Activated effector memory CD4-positive, alpha-beta T cell treated with Interleukin-2 at 50 U/mL for 16 hours (primary cell): ENCODE results near the gene RNF145.
"Not testable (repeated sequence)": the region's sequence is repeated elsewhere in the genome, so short reads cannot be mapped to it uniquely, and the experiment has no call there.

Experiments
- DNase-seq: peaks from one replicate; pipeline ENCODE4 v3.0.0-alpha.2; 2020

The RNF145 gene

DNA sequence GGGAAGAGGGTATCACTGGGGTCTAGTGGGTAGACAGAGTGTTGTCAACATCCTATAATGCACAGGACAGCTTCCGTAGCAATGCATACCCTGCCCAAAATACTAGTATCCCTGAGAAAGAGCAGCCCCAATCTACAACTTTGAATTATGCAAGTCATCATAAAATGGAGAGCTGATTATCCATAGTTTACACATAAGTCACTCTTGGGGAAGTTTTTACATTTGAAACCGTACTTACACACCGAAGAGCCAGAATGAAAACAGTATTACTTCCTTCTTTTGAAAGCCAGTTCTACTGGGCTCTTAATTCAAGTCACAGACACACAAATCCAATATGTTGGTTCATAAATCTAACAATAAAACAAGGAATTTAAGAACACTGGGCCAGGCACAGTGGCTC is 21.6 kb downstream of the RNF145 start:
- DNase-seq = no peak

- DNase-seq = no peak
Measured at GRCh38 chr5:159186319-159186718, 23.0 kb downstream of the RNF145 start.

GRCh38 chr5:159185773-159186172 is 23.6 kb downstream of the RNF145 start:
- no peak for DNase-seq

- no peak for DNase-seq
Measured at GRCh38 chr5:159184858-159185381, 24.4 kb downstream of the RNF145 start.

DNA sequence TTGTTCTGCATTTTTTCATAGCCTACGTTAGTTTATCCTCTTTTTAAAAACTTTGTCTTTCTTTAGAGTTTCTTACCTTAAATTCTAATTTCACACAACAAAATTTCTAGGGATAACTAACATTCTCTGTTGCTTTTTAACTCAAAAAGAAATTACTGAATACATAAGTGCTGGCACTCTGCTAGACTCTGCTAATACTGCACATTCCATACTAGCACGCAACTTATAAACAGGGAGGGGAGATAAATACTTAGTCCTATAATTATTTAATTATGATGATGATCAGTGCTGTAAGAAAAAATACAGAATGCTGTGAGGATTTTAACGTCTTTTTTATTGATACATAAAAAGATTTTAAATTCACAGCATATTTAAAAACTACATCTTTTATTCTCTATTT is 25.1 kb downstream of the RNF145 start:
- no peak for DNase-seq

GRCh38 chr5:159183247-159183646 is 26.1 kb downstream of the RNF145 start:
- no peak for DNase-seq

DNA sequence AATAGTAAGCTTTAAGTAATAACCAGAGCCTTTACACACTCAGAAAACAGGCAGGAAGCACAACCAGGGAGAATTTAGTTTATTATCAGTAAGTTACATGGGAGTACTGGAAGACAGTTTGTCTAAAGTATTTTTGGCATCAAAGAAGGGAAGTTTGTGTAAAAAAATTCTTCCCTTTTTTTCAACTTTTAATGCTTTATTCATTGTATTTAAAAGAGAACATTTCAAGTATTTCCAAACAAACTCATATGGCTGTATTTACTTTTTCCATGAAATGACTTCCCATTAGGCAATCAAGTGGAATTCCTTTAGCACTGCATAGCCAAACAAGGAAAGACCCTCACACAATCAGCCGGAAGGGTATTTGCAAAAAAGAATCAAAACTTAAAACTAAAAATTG is 26.7 kb downstream of the RNF145 start:
- DNase-seq = no peak

DNA sequence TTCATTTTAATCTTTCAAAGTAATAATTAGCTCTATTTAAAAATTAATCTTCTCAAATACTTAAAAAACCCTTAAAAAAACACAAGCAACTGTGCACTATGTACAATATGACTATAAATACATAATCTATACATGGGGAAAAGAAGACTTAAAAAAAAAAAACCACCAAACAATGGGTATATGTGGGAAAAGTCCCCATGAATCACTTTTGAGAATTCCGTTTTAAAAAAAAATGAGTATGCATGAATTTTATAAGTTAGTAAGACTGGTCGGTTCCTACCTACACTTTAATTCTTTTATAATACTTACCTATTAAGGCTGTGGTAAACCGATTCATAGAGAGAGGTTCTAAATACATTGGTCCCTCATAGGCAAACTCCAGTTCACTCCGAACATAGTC is 27.7 kb downstream of the RNF145 start:
- DNase-seq = no peak

DNA sequence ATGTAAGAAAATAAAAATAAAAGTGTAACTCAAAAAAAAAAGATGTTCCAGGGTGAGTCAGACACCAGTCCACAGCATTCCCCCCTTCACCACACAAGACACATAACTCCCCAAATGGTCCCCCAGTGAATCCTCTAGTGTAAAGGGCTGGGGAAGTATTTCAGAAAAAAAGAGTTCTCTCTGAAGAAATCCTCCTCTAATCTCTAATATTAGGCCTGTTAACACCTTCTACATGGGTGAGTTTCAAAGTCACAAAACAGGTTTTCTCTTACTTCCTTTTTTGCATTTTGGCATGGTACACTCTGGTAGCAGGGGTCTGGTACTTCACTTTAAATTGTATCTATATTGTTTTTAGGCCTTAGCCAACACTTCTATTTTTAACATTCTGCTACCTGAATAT is 28.2 kb downstream of the RNF145 start:
- DNase-seq = no peak

DNA sequence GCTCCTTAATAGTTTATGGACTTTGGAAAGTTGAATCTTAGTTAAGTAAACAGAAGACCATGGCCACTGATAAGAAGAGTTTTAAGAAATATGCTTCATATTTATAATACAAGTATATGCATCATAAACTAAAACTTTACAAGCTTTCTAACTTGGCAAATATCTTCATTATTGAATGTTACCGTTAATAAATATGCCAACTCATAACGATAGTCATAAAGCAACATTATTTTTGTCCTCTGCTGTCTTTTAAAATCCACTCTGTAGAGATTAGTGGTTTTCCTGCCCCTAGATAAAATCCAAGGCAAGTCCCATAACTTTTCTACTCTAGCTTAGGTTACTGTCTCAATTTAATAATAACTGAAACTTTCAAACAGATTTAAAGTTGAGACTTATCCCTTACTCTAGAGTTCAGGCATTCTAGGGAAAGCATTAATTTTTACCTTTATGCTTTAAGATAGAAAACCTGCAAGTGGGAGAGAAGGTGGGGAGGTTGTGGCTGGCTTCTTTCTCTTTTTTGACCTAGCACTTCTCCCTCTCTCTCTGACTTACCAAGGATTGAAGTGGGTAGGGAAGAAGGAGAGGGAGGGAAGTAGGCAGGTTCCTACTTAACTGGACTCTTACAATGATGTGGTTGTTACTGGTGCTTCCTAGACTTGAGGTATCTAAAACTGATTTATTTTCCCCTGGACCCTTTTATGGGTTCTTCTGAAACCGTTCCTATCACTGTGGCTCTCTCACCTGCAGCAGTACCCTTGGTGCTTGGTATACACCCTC is 29.6 kb downstream of the RNF145 start:
- no peak for DNase-seq

GRCh38 chr5:159178978-159179377 is 30.4 kb downstream of the RNF145 start:
- DNase-seq = no peak

DNA sequence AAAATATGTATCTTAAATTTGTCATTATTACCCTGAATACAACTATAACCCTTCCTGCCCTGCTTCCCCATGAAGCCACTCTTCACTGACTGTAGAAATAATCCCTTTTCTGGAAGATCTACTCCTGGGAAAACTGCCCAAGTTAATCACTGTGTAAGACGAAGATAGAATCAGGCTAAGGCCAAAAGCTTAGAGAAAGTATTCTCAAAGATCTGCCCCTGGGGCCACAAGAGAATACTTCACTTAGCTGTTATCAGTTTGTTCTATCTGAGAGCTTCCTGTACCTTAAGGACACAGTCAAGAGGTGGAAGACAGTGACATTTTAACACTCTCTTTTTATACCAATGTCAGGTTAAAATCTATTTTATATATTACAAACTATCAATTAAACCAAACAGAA is 33.8 kb downstream of the RNF145 start:
- no peak for DNase-seq

GRCh38 chr5:159174511-159175168 is 34.7 kb downstream of the RNF145 start:
- no peak for DNase-seq

DNA sequence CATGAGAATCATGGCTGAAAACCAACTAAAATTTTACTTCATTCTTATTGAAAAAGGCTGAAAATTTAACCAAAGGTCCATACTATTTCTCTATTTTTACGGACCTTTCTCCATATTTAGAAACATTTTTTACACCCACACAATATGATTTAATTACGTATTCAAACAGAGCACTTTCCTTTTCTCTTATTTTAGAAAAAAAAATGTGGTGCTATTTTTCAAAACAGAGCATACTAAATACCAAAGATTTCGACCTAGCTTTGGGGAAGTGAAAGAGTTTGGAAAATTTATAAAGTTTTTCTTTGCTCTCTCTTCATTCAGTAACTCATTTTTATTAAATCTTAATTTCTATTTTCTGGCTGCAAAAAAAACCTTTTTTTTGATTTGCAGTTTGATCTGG is 38.1 kb downstream of the RNF145 start:
- DNase-seq = no peak

- no peak for DNase-seq
Measured at GRCh38 chr5:159170021-159170420, 39.3 kb downstream of the RNF145 start.

DNA sequence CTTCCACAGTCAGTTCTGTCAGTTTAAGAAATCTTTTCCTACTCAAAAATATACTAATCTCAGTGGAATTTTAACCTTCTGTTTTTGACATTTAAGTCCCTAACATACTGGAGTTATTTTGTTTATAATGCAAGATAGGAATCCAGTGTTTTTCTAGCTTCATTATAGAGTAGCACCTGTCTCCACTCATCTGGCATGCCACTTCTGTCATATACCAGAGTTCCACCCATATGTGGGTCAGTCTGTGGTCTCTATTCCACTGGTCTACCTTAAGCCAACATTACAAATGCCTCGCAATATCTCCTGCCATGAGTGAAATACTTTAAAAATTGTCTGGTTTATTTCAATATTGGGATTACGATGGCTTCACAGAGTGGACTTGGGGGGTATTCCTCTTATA is 42.9 kb downstream of the RNF145 start:
- DNase-seq = no peak

- no peak for DNase-seq
Measured at GRCh38 chr5:159163701-159164046, 45.7 kb downstream of the RNF145 start.

GRCh38 chr5:159163027-159163700 is 46.2 kb downstream of the RNF145 start:
- DNase-seq = no peak

DNA sequence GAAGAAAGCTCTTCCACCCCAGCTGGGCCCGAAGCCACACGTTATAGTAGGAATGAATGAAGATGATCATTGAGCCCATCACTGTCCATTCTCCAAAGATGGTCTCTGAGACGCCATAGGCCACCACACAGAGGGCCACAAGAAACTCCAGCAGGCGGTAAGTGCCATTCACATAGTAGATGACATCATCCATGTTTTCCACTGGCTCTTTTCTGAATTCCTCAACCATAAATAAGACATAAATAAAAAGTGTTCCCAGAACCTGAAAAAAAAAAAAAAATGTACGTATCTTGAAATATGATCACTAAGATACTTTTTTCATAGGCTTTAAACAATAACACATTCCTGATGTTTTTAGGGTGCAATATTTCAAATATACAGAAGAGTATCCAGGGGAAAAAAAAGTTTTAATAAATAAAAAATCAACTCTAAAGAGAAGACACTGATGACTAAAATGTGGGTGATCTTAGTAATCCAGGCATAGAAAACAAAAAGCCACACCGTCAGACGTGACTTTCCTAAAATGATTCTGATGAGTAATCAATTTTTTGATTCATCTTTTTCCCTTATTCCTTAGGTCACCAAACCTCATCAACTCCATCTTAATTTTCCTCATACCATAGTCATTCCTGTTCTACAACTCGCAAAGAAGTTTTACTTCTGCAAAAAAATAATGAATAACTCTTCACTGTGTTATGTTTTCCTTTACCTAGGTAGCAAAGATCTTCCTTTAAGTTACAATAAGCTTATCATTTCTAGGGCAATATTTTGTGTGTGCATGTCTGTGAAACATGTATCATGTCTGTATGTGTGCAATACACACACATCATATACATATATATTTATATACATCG is 47.8 kb downstream of the RNF145 start:
- no peak for DNase-seq

DNA sequence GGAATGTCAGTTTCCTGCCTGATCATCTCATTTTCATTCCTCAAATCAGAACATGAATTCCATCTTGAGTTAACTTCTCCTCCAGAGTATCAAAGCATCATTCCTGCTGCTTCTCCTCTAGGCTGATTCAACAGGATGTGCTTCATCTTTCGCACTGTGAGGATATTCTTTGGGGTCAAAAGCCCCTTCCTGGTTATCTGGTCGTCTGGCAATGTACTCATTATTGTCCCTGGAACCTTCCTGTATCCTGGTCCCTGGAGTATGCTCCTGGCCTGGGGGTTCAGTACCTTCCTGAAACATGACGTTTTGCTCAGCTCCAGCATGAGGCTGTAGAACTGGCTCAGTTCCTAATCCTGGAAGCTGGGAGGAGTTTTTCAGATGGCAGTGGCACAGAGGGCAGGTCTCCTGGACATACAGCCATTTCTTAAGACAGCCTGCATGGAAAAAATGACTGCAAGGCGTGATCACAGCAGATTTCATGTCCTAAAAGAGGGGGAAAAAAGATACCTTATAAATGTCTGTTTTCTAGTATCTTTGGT is 50.7 kb downstream of the RNF145 start:
- DNase-seq = not testable (repeated sequence)

GRCh38 chr5:159157552-159157951 is 51.8 kb downstream of the RNF145 start:
- DNase-seq = no peak

- DNase-seq = no peak
Measured at GRCh38 chr5:159156426-159157238, 52.7 kb downstream of the RNF145 start.
